RPMI8226 (cell line): ENCODE data around the gene PDF.
"Not testable (repeated sequence)": the region's sequence is repeated elsewhere in the genome, so short reads cannot be mapped to it uniquely, and the experiment has no call there.

Experiments used
- DNase-seq: peaks from one replicate; pipeline ENCODE4 v3.0.0-alpha.2; 2015

Gene PDF

DNA sequence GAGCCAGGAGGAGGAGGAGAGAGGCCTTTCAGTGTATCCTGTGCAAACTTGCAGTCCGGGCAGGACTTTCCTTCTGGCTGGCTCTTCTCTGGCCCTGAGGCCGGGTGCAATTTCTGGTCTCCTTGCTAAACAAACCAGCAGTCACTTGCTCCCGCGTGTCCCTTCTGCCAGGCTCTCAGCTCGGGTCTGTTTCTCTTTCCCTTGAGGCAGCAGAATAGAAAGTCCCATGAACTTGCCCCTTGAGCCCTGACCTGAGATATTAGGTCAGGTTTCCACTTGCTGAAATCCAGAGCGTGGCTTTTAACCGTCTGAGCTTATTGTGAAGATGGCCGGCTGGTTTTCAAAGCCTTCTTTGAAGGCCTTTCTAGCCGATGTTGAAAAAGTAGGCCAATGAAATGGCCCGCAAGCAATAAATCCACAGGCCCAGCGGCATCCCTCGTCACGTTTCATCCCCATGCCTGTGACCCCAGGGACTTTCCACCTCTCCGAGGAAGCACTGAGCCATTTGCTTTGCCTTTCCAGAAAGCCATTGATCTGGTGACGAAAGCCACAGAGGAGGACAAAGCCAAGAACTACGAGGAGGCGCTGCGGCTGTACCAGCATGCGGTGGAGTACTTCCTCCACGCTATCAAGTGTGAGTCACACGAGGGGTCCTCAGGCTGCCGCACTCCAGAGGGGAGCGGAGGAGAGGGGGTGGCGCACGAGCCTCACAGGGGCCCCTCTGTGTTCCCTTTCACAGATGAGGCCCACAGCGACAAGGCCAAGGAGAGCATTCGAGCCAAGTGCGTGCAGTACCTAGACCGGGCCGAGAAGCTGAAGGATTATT is 14.7 kb downstream of the PDF start:
- DNase-seq, result no peak

GRCh38 chr16:69314534-69314933 is 15.9 kb downstream of the PDF start:
- no peak for DNase-seq

- DNase-seq, result no peak
These were observed 16.9 kb downstream of the PDF start for GRCh38 chr16:69313469-69313868.

DNA sequence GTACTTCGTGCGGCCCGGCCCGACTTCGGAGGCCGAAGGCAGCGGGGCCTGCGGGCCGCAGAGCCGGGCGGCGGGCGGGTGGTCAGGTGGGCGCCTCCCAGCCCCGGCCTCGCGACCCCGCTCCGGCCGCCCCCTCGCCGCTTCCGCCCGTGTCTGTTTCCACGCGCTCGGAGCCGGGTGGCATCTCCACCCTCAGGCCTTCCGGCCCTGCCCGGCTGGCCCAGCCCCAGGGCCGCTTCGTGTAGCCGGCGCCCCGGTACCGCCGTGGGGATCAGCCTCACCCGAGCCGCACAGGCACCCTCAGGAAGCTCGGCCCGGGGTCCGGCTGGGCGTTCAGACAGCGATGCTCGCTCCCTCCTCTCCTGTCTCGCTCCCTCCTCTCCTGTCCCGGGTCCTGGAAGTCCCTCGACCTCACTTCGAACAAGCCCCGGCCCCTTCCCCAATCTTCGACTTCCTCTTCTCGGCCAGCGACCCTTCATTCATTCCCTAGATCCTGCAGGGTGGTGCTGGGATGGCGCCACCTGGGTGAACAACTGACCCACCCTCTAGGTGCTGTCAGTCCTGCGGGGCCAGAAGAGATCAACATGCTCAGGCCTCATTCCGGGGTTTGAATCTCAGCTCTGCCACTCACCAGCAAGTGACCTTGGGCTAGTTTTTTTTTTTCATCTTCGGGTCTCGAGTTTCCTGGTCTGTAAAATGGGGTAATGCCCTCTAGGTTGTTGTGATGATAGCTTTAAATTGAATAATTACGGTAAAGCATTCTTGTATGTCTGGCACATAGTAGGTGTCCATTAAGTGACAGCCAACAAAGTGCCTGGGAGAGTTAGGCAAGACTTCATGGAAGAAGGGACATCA is 18.6 kb downstream of the PDF start:
- DNase-seq, result peak; percentile 67

DNA sequence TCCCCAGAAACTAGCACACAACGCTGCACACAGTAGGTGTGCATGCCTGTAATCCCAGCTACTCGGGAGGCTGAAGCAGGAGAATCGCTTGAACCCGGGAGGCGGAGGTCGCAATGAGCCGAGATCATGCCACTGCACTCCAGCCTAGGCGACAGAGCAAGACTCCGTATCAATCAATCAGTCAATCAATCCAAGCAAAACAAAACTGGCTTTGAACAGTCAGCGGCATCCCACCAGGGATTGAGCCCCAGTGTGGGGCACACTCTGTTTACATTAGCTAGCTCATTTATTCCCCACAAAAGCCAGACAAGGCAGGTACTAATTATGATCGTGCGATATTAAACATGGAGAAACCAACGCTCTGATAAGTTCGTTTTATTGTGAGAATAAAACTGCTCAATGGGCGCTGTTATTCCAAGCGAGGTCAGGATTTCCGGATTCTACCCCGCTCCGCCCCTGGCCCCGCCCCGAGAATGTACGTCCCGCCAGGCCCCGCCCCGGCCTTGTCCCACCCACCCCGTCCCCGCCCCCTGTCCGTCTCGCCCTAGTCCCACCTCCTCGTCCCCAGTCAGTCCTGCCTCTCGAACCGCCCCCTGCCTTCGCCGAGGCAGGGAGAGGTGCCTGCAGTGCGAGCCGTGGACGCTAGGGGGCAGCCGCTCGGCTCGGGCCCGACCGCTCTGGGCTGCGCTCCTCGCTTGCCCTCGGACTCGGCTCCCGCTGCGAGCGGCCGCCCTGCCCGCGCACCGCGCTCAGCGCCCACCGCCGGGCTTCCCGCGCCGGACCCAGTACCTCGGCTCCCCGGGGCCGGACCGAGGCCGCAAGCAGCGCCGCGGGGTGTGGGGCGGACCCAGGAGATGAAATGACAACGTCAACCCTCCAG is 19.5 kb downstream of the PDF start, which contains the start of gene VPS4A:
Gene VPS4A, plus strand, starts transcription at position 698 of the 880 bp plus-strand sequence. Its CDS starts 162 bp downstream, at position 860.
- peak; percentile 98 for DNase-seq

DNA sequence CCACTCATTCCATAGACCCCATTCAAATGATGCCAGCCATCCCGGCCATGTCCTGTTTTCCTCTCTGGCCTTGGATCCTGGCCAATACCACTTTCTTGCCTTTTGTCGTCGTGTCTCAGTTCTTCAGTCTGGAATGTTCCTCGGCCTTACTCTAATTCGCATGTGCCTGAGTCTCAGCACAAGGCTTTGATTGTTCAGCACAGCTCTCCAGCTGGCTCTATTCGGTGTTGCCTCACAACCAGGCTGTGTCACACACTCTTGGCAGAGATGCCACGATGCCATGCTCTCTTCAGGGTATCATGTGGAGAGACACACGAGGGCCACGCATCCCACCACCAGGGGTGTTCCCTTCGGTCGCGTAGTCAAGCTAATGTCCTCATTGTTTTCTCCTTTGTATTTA is 21.1 kb downstream of the PDF start:
- no peak for DNase-seq

DNA sequence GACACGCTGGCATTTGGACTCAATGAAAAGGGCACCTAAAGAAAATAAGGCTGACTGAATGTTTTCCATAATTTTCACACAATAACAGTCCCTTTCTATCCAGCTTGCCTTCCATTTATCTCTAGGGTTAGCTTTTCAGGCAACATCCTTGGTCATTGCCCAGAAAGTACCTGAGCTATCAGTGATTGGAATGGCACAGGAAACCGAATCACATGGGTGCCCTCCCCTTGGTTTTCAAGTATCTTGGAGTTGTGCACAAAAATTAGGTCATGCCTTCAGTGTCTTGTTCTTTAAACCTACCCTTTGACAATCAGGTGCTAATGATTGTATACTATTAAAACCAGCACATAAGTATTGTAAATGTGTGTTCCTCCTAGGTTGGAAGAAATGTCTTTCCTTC is 22.5 kb downstream of the PDF start:
- DNase-seq, result no peak

- DNase-seq, result no peak
These were observed 23.3 kb downstream of the PDF start for GRCh38 chr16:69307091-69307490.

- no peak for DNase-seq
These were observed 24.4 kb downstream of the PDF start for GRCh38 chr16:69306031-69306430.

- DNase-seq, result no peak
These were observed 28.1 kb downstream of the PDF start for GRCh38 chr16:69302301-69302700.

DNA sequence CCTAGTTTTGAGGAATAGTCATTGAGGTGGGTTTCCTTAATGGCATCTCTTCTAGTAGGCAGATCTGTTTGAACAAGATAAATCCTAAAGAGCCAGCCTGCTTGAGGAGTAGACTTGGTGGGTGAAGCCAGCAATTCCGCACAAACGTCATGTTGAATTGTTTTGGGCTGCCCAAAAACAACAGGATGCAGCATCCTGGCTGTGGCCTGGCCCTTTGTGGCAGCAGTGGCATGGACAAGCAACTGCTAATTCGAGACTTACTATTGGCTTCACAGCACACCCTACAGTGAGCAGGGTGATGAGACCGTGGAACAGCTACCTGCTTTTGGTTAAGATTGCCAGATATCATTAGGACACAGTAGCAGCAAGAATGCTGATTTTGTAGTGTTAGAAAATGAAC is 28.5 kb downstream of the PDF start:
- no peak for DNase-seq

DNA sequence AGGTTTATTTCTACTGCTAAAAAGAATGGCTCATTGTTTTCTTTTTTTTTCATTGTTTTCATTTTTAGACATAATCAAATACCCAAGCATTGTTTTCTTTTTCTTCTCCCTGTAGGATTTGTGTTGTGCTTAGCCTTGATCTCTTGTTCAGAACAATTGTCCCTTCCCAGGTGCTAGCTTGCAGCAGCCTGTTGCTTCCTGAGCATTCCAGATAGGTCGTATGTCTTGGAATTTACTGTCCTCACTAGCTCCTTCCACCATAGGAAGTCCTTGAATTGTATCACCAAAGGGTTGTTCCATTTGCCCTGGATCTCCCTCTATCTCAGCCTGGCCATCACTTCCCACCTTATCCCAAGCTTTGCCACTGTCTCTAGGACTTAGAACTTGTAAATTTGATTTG is 29.2 kb downstream of the PDF start:
- DNase-seq, result no peak

DNA sequence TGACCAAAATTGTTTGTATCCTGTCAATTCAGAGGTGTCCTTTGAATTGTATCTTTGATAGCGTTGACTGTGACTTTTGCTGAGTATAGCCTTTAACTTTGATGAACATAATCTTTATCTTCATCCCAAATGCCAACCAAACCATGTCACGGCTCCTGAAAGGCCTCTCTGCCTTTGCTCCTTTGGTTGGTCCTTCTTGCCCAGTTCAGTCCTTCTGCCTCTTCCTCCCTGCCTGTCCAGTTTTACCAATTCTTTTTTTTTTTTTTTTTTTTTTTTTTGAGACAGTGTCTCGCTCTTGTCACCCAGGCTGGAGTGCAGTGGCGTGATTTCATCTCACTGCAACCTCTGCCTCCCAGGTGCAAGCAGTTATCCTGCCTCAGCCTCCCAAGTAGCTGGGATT is 32.1 kb downstream of the PDF start:
- no peak for DNase-seq

DNA sequence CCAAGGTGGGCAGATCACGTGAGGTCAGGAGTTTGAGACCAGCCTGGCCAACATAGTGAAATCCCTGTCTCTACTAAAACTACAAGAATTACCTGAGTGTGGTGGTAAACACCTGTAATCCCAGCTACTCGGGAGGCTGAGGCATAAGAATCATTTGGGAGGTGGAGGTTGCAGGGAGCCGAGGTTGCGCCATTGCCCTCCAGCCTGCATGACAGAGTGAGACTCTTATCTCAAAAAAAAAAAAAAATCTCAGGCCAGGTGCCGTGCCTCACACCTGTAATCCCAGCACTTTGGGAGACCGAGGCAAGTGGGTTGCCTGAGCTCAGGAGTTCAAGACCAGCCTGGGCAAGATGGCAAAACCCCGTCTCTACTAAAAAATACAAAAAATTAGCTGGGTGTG is 33.6 kb downstream of the PDF start:
- DNase-seq, result not testable (repeated sequence)

DNA sequence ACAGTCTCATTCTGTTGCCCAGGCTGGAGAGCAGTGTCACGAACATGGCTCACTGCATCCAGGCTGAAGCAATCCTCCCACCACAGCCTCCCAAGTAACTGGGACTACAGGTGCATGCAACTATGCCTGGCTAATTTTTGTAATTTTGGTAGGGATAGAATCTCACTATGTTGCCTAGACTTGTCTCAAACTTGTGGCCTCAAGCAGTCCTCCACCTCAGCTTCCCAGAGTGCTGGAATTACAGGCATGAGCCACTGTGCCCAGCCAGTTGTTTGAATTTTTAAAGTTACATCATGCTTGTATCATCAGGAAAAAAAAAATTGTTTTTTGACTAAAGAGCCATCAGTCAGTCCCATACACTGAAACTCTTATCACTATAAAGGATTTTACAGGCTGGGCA is 36.3 kb downstream of the PDF start:
- no peak for DNase-seq

GRCh38 chr16:69293401-69293800 is 37.0 kb downstream of the PDF start:
- DNase-seq, result no peak

GRCh38 chr16:69291657-69292056 is 38.7 kb downstream of the PDF start:
- not testable (repeated sequence) for DNase-seq

DNA sequence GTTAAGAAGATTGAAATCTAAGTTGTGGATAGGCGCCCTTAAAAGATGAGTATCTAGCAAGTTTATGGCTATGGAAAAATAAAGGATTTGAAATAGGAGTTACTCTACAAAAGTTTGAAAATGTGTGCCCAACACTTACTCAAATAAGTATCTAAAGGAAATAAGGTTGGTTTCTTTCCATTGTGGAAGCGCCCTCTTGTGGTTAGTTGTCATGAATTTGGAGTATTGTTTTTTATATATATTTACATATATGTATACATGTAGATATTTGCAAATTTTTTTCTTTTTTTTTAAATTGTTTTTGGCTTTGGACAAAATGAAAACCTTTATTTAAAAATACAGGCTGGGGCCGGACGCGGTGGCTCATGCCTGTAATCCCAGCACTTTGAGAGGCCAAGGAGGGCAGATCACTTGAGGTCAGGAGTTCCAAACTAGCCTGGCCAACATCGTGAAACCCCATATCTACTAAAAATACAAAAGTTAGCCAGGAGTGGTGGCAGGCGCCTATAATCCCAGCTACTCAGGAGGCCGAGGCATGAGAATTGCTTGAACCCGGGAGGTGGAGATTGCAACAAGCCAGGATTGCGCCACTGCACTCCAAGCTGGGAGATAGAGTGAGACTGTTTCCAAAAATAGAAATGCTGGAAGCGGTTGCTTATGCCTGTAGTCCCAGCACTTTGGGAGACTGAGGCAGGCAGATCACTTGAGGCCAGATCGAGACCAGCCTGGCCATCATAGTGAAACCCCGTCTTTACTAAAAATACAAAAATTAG is 43.3 kb downstream of the PDF start:
- DNase-seq, result peak; percentile 75

DNA sequence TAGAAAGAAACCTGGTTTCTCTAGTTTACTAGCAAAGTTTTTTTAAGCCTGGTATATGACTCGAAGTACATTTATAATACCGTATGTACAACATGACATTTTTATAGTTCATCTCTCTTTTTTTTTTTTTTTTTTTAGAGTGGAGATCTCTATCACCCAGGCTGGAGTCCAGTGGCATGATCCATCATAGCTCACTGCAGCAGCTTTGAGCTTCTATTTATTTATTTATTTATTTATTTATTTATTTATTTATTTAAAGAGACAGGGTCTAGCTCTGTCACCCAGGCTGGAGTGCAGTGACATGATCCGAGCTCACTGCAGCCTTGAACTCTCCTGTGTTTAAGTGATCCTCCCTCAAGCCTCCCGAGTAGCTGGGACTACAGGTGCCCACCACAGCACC is 45.1 kb downstream of the PDF start:
- no peak for DNase-seq

- no peak for DNase-seq
These were observed 46.5 kb downstream of the PDF start for GRCh38 chr16:69283851-69284250.

GRCh38 chr16:69277413-69277812 is 53.0 kb downstream of the PDF start:
- DNase-seq, result no peak
